Measurements from ENCODE around the gene LCA5. TPM values are rescaled to one million over a fixed set of nuclear protein-coding genes. Genes with fewer than 3 reads are reported as not detected.

The LCA5 gene
- total RNA-seq, 1 donor from 2014 or later: 4.4 TPM

- H3K36me3 Mint-ChIP-seq (ENCODE audit: low read depth): no peaks in the 10 kb centered on the region
- no peaks in the 10 kb centered on the region for H3K9me3 Mint-ChIP-seq (ENCODE audit: low read depth)
- TF ChIP-seq CTCF (IDR thresholded peaks at IDR 0.05): no peak
- no peaks in the 10 kb centered on the region for H3K4me1 Mint-ChIP-seq (ENCODE audit: low read depth)
- no peak overlapping the region for H3K27ac Mint-ChIP-seq (ENCODE audit: unreplicated experiment)
- no peak overlapping the region for H3K4me3 Mint-ChIP-seq (ENCODE audit: unreplicated experiment)
- H3K27me3 Mint-ChIP-seq (ENCODE audit: low read depth): no peaks in the 10 kb centered on the region
- no peak for DNase-seq (ENCODE audit: low spot score)
Observed at GRCh38 chr6:79498842-79499241, 38.4 kb downstream of the LCA5 start.

- Mint-ChIP-seq H3K9me3 (ENCODE audit: low read depth) (no peaks in the 10 kb centered on the region), H3K4me3 (ENCODE audit: unreplicated experiment) (no peak overlapping the region), H3K27me3 (ENCODE audit: low read depth) (no peaks in the 10 kb centered on the region), H3K27ac (ENCODE audit: unreplicated experiment) (no peak overlapping the region), H3K4me1 (ENCODE audit: low read depth) (no peaks in the 10 kb centered on the region), H3K36me3 (ENCODE audit: low read depth) (no peaks in the 10 kb centered on the region)
- TF ChIP-seq CTCF (IDR thresholded peaks at IDR 0.05): no peak
- no peak for DNase-seq (ENCODE audit: low spot score)
Observed at GRCh38 chr6:79495246-79495645, 42.0 kb downstream of the LCA5 start.

GRCh38 chr6:79494841-79495240 is 42.4 kb downstream of the LCA5 start:
- H3K9me3 Mint-ChIP-seq (ENCODE audit: low read depth): no peaks in the 10 kb centered on the region
- H3K27ac Mint-ChIP-seq (ENCODE audit: unreplicated experiment): no peak overlapping the region
- H3K4me1 Mint-ChIP-seq (ENCODE audit: low read depth): no peaks in the 10 kb centered on the region
- no peak for TF ChIP-seq CTCF (IDR thresholded peaks at IDR 0.05)
- H3K36me3 Mint-ChIP-seq (ENCODE audit: low read depth): no peaks in the 10 kb centered on the region
- H3K4me3 Mint-ChIP-seq (ENCODE audit: unreplicated experiment): no peak overlapping the region
- H3K27me3 Mint-ChIP-seq (ENCODE audit: low read depth): no peaks in the 10 kb centered on the region
- DNase-seq (ENCODE audit: low spot score): no peak

GRCh38 chr6:79470728-79471127 is 66.5 kb downstream of the LCA5 start:
- Mint-ChIP-seq H3K27me3 (ENCODE audit: low read depth) (no peaks in the 10 kb centered on the region), H3K27ac (ENCODE audit: unreplicated experiment) (no peak overlapping the region), H3K4me3 (ENCODE audit: unreplicated experiment) (no peak overlapping the region), H3K4me1 (ENCODE audit: low read depth) (no peaks in the 10 kb centered on the region), H3K9me3 (ENCODE audit: low read depth) (no peaks in the 10 kb centered on the region), H3K36me3 (ENCODE audit: low read depth) (no peaks in the 10 kb centered on the region)
- no peak for TF ChIP-seq CTCF (IDR thresholded peaks at IDR 0.05)
- DNase-seq (ENCODE audit: low spot score): no peak

GRCh38 chr6:79469376-79470246 is 67.6 kb downstream of the LCA5 start:
- DNase-seq (ENCODE audit: low spot score): no peak
- no peaks in the 10 kb centered on the region for H3K9me3 Mint-ChIP-seq (ENCODE audit: low read depth)

More at GRCh38 chr6:79469376-79470246, 67.6 kb downstream of the LCA5 start:
- no peaks in the 10 kb centered on the region for H3K36me3 Mint-ChIP-seq (ENCODE audit: low read depth)
- H3K27me3 Mint-ChIP-seq (ENCODE audit: low read depth): no peaks in the 10 kb centered on the region
- no peaks in the 10 kb centered on the region for H3K4me1 Mint-ChIP-seq (ENCODE audit: low read depth)
- H3K4me3 Mint-ChIP-seq (ENCODE audit: unreplicated experiment): no peak overlapping the region
- no peak overlapping the region for H3K27ac Mint-ChIP-seq (ENCODE audit: unreplicated experiment)
- TF ChIP-seq CTCF (IDR thresholded peaks at IDR 0.05): no peak
